PC-3 (cell line): ENCODE data around the gene DNAJB5. TPM values are rescaled to one million over a fixed set of nuclear protein-coding genes. Genes with fewer than 3 reads are reported as not detected.

Experiments used
- ATAC-seq: fragments of 200-7000 bp; cut with Tn5 transposase; 2 replicates; pipeline ENCODE4 v1.9.1; 2020; ENCODE audit warnings: mild to moderate bottlenecking, moderate library complexity
- BruUV-seq: library from RNA; stranded (reverse); fragments of 400-500 nt; replicated peaks from 2 replicates; lab custom pipeline; 2021; lab: Mats Ljungman, UMichigan
- CTCF ChIA-PET: fragments of 300-600 bp; sonication (Branson Sonifier 250); formaldehyde crosslinking; loops from one replicate; lab custom pipeline; 2022; ENCODE audit warnings: antibody characterized with exemption; lab: Charles Lee
- POLR2A ChIA-PET: fragments of 300-600 bp; sonication (Branson Sonifier 250); formaldehyde crosslinking; loops from one replicate; lab custom pipeline; 2022; ENCODE audit warnings: antibody characterized with exemption; ENCODE audit not compliant: unreplicated experiment; lab: Charles Lee
- DNase-seq: peaks from one replicate; pipeline ENCODE4 v3.0.0-alpha.2; 2015
- H2AFZ ChIP-seq: fragments of 300-600 bp; sonication (generic); 2 replicates; pipeline ENCODE4 v1.6.0; 2016; ENCODE audit warnings: antibody characterized with exemption, low read length
- H3F3A ChIP-seq: fragments of 300-600 bp; sonication (generic); one replicate; pipeline ENCODE4 v1.6.0; 2017; ENCODE audit warnings: antibody characterized with exemption, low read length, control low read depth, mild to moderate bottlenecking; ENCODE audit not compliant: unreplicated experiment
- H3K27ac ChIP-seq: fragments of 300-600 bp; sonication (generic); 2 replicates; pipeline ENCODE4 v1.5.1; 2016; ENCODE audit warnings: mild to moderate bottlenecking, low read length
- H3K27me3 ChIP-seq: fragments of 300-600 bp; sonication (generic); 2 replicates; pipeline ENCODE4 v1.6.1; 2016; ENCODE audit warnings: low read length, mixed read lengths
- H3K36me3 ChIP-seq: fragments of 300-600 bp; sonication (generic); 2 replicates; pipeline ENCODE4 v1.6.1; 2016; ENCODE audit warnings: low read depth, mixed run types, low read length, mixed read lengths
- H3K4me1 ChIP-seq: fragments of 300-600 bp; sonication (generic); 2 replicates; pipeline ENCODE4 v1.5.1; 2016; ENCODE audit warnings: low read length; ENCODE audit not compliant: insufficient read depth
- H3K4me2 ChIP-seq: fragments of 300-600 bp; sonication (generic); 2 replicates; pipeline ENCODE4 v1.6.0; 2016; ENCODE audit warnings: low read length
- H3K4me3 ChIP-seq: fragments of 300-600 bp; sonication (generic); 2 replicates; pipeline ENCODE4 v1.5.1; 2016; ENCODE audit warnings: mild to moderate bottlenecking, low read length, mixed read lengths
- H3K79me2 ChIP-seq: fragments of 300-600 bp; sonication (generic); 2 replicates; pipeline ENCODE4 v1.6.1; 2017; ENCODE audit warnings: low read length, mixed read lengths
- H3K9ac ChIP-seq: fragments of 300-600 bp; sonication (generic); 2 replicates; pipeline ENCODE4 v1.6.0; 2016; ENCODE audit warnings: mild to moderate bottlenecking, low read length
- H3K9me2 ChIP-seq: fragments of 300-600 bp; sonication (generic); replicated peaks from 2 replicates; pipeline ENCODE4 v1.6.1; 2016; ENCODE audit warnings: mixed run types, low read length, mixed read lengths
- H3K9me3 ChIP-seq: fragments of 300-600 bp; sonication (generic); 2 replicates; pipeline ENCODE4 v1.6.1; 2016; ENCODE audit warnings: low read length, mixed read lengths
- H4K20me1 ChIP-seq: fragments of 300-600 bp; sonication (generic); 2 replicates; pipeline ENCODE4 v1.6.1; 2016; ENCODE audit warnings: low read length, mixed read lengths
- EZH2 ChIP-seq: fragments of 300-600 bp; sonication (generic); IDR thresholded peaks from one replicate; pipeline ENCODE4 v1.6.1; 2017; ENCODE audit warnings: antibody characterized with exemption, mild to moderate bottlenecking, low read length; ENCODE audit not compliant: unreplicated experiment
- EZH2phosphoT487 ChIP-seq: fragments of 300-600 bp; sonication (generic); IDR thresholded peaks from 2 replicates; pipeline ENCODE4 v1.6.1; 2018; ENCODE audit warnings: mild to moderate bottlenecking, antibody characterized with exemption, low read length, borderline replicate concordance
- intact Hi-C: fragments of 100-400 bp; cut with micrococcal nuclease; formaldehyde crosslinking; loops from 2 replicates; pipeline ENCODE4 v1.9.0; 2023
- total RNA-seq: library from RNA; depleted of rRNA; stranded (reverse); fragments of >200 nt; gene quantifications from 2 replicates; pipeline ENCODE4 v1.2.3, GENCODE V29; 2014
- TF ChIP-seq, protein P1 (sequence below): fragments of 300-600 bp; sonication (generic); conservative IDR thresholded peaks from 2 replicates; pipeline ENCODE4 v1.5.1; 2017; ENCODE audit warnings: antibody characterized with exemption, low read depth, mild to moderate bottlenecking, low read length

DNAJB5 gene
- total RNA-seq, 1 experiment from 2014 or later: 9.3 TPM

DNA sequence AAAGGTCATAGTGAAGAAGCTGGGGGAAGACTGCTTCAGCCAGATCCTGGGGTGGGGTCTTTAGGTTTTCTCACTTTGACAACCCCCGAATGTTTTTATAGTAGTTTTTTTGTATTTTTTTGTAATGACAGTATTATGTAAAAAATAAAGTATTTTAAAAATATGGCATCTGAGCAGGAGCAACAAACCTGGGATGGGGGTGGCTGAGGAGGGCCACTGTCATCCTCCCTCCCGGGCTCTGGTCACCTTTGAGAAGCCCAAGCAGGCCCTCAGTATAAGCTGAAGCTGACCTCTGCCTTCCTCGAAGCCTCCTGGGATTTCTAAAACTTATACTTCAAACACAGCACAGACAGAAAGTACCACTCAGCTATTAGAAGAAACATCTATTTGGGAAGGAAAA is 8.7 kb downstream of the DNAJB5 start:
- Histone ChIP-seq H3F3A (no peaks in the 10 kb centered on the region), H3K79me2 (no peaks in the 10 kb centered on the region), H3K9ac (no peak overlapping the region), H3K4me3 (no peak overlapping the region), H3K9me2 (no peaks in the 10 kb centered on the region), H3K36me3 (no peaks in the 10 kb centered on the region), H3K27me3 (no peaks in the 10 kb centered on the region), H3K4me2 (no peak overlapping the region), H2AFZ (no peak overlapping the region), H3K9me3 (no peaks in the 10 kb centered on the region), H4K20me1 (no peaks in the 10 kb centered on the region), H3K4me1 (peaks cover 45% of the 10 kb centered on the region), H3K27ac (no peak overlapping the region)
- CTCF ChIA-PET: no interaction called here
- ATAC-seq (no peak), DNase-seq (no peak)
- BruUV-seq: no TSS peak
- TF ChIP-seq, protein P1, sequence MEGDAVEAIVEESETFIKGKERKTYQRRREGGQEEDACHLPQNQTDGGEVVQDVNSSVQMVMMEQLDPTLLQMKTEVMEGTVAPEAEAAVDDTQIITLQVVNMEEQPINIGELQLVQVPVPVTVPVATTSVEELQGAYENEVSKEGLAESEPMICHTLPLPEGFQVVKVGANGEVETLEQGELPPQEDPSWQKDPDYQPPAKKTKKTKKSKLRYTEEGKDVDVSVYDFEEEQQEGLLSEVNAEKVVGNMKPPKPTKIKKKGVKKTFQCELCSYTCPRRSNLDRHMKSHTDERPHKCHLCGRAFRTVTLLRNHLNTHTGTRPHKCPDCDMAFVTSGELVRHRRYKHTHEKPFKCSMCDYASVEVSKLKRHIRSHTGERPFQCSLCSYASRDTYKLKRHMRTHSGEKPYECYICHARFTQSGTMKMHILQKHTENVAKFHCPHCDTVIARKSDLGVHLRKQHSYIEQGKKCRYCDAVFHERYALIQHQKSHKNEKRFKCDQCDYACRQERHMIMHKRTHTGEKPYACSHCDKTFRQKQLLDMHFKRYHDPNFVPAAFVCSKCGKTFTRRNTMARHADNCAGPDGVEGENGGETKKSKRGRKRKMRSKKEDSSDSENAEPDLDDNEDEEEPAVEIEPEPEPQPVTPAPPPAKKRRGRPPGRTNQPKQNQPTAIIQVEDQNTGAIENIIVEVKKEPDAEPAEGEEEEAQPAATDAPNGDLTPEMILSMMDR: no peak
- POLR2A ChIA-PET: no interaction called here
- intact Hi-C loops: no loop called here

DNA sequence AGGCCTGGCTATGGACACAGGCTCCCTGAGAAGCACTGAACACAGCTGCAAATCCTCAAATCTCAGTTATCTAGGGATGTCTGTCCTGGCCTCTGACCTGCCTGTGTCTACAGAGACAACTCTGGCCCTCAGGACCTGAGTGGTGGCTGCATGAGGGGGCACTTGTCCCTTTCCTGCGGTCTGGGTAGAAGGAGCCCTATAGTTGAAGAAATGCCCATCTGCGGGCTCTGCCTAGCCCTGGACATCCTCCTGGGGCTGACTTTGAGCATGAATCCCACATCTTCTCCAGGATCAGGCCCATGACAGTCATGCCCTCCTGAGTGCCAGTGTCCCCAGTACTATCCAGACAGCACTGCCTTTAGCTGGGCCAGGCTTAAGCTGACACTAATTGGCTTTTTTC is 10.0 kb downstream of the DNAJB5 start:
- no peaks in the 10 kb centered on the region for H3K79me2 ChIP-seq

DNA sequence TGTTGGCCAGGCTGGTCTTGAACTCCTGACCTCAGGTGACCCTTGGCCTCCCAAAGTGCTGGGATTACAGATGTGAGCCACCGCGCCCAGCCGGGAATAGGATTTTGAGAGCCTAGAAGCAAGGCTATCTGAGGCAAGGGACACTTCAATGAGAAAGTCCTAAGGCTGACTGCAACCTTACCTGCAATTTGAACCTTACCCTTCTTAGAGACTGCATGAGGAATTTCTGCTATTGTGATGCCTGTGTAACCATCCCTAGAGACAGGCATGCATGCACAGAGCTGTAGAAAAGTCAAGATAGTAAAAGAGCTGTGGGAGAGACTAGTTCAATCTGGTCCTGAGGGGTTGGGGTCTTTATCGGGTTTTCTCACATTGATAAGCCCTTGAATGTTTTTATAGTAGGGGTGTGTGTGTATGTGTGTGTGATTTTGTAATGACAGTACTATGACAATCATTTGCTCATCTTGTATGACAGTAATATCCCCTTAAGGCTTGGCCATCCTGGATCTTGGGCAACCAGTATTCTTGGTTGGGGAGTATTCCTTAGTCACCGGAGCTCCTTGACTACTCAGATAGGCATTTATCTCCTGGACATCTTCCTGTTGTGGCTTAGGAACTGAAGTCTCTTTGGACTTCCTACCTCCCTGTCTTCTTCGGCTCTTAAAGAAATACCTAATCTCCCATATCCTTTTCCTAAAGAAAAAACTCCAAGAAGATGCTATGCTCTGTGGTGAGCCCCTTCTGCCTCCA is 11.2 kb downstream of the DNAJB5 start:
- peak; percentile 80 for ATAC-seq

More for the DNA sequence above, 10.0 kb downstream of the DNAJB5 start:
- no peaks in the 10 kb centered on the region for H3F3A ChIP-seq
- DNase-seq (no peak), ATAC-seq (no peak)
- no peaks in the 10 kb centered on the region for H3K36me3 ChIP-seq
- H3K4me2 ChIP-seq: no peak overlapping the region
- no peaks in the 10 kb centered on the region for H3K27me3 ChIP-seq
- H3K9ac ChIP-seq: no peak overlapping the region
- CTCF ChIA-PET: no interaction called here
- H2AFZ ChIP-seq: no peak overlapping the region
- H3K4me3 ChIP-seq: no peak overlapping the region
- peaks cover 33% of the 10 kb centered on the region for H3K4me1 ChIP-seq
- no peaks in the 10 kb centered on the region for H4K20me1 ChIP-seq
- POLR2A ChIA-PET: no interaction called here
- peak overlapping the region; percentile 93; the same call in 1 of the 2 replicates for H3K27ac ChIP-seq
- BruUV-seq: no TSS peak
- H3K9me3 ChIP-seq: no peaks in the 10 kb centered on the region
- no peaks in the 10 kb centered on the region for H3K9me2 ChIP-seq
- intact Hi-C loops: no loop called here
- TF ChIP-seq EZH2 (no peak), EZH2phosphoT487 (no peak)

More for the DNA sequence above, 11.2 kb downstream of the DNAJB5 start:
- ChIA-PET CTCF (interaction anchor here (1.4 kb wide), 1 partner anchor 51 kb away, joined by 3 read pairs; no protein-coding TSS in a partner anchor), POLR2A (no interaction called here)
- peak overlapping the region; percentile 93 for H3K27ac ChIP-seq
- H3K4me2 ChIP-seq: peak overlapping the region; percentile 57
- 0 out of 2 replicates have a peak overlapping the region, but pooled peaks have one; percentile 31 for H3K4me3 ChIP-seq
- H3K9me3 ChIP-seq: no peaks in the 10 kb centered on the region
- H3K4me1 ChIP-seq: peaks cover 30% of the 10 kb centered on the region
- H2AFZ ChIP-seq: no peak overlapping the region
- no peaks in the 10 kb centered on the region for H3F3A ChIP-seq
- intact Hi-C loops: no loop called here
- H3K79me2 ChIP-seq: no peaks in the 10 kb centered on the region
- no peaks in the 10 kb centered on the region for H4K20me1 ChIP-seq
- peak overlapping the region; percentile 55 for H3K9ac ChIP-seq
- peak; percentile 88 for DNase-seq
- BruUV-seq: no TSS peak
- H3K27me3 ChIP-seq: no peaks in the 10 kb centered on the region
- no peaks in the 10 kb centered on the region for H3K9me2 ChIP-seq
- no peaks in the 10 kb centered on the region for H3K36me3 ChIP-seq
- TF ChIP-seq, protein P1: no peak
- TF ChIP-seq EZH2 (no peak), EZH2phosphoT487 (no peak)
